Smooth muscle cell (in vitro differentiated cells): ENCODE results near the gene TST. TPM values are rescaled to one million over a fixed set of nuclear protein-coding genes. Genes with fewer than 3 reads are reported as not detected.

Experiments used
- DNase-seq: peaks from one replicate; lab custom pipeline; 2025; ENCODE audit not compliant: unreplicated experiment; lab: John Stamatoyannopoulos, UW
- H2AFZ ChIP-seq: fragments of 200-600 bp; sonication (generic); 2 replicates; pipeline ENCODE4 v1.6.0; 2016; ENCODE audit warnings: antibody characterized with exemption, low read depth, mild to moderate bottlenecking
- H3F3A ChIP-seq: fragments of 200-600 bp; sonication (generic); 2 replicates; pipeline ENCODE4 v1.6.0; 2017; ENCODE audit warnings: antibody characterized with exemption, low read depth
- H3K27ac ChIP-seq: fragments of 200-600 bp; sonication (generic); 2 replicates; pipeline ENCODE4 v1.5.1; 2016; ENCODE audit warnings: low read depth, mild to moderate bottlenecking
- H3K27me3 ChIP-seq: fragments of 200-600 bp; sonication (generic); 2 replicates; pipeline ENCODE4 v1.6.1; 2016; ENCODE audit warnings: low read depth, mild to moderate bottlenecking
- H3K36me3 ChIP-seq: fragments of 200-600 bp; sonication (generic); 2 replicates; pipeline ENCODE4 v1.5.1; 2016; ENCODE audit warnings: low read depth
- H3K4me1 ChIP-seq: fragments of 200-600 bp; sonication (generic); 2 replicates; pipeline ENCODE4 v1.5.1; 2016; ENCODE audit warnings: low read depth
- H3K4me2 ChIP-seq: fragments of 200-600 bp; sonication (generic); 2 replicates; pipeline ENCODE4 v1.6.0; 2016; ENCODE audit warnings: mild to moderate bottlenecking
- H3K4me3 ChIP-seq: fragments of 200-600 bp; sonication (generic); 2 replicates; pipeline ENCODE4 v1.5.1; 2016; ENCODE audit warnings: mild to moderate bottlenecking
- H3K79me2 ChIP-seq: fragments of 200-600 bp; sonication (generic); 2 replicates; pipeline ENCODE4 v1.6.0; 2016; ENCODE audit warnings: low read depth, mild to moderate bottlenecking
- H3K9ac ChIP-seq: fragments of 200-600 bp; sonication (generic); 2 replicates; pipeline ENCODE4 v1.6.0; 2016; ENCODE audit warnings: low read depth
- H3K9me3 ChIP-seq: fragments of 200-600 bp; sonication (generic); replicated peaks from 2 replicates; pipeline ENCODE4 v1.5.1; 2016; ENCODE audit warnings: low read depth
- H4K20me1 ChIP-seq: fragments of 200-600 bp; sonication (generic); 2 replicates; pipeline ENCODE4 v1.6.0; 2016; ENCODE audit warnings: low read depth
- CTCF ChIP-seq: fragments of 200-600 bp; sonication (generic); IDR thresholded peaks from 2 replicates; pipeline ENCODE4 v1.5.1; 2017; ENCODE audit warnings: borderline replicate concordance, mild to moderate bottlenecking, antibody characterized with exemption; ENCODE audit not compliant: insufficient read depth, poor library complexity, severe bottlenecking
- WGBS: methylation state at CpG from one replicate; pipeline ENCODE4 v1.1.7; 2016; ENCODE audit warnings: low lambda C conversion rate; 5-methylcytosine and 5-hydroxymethylcytosine counted together
- polyA plus RNA-seq: library from polyadenylated mRNA; unstranded; fragments of >200 nt; fragmentation: Nextera tagmentation; extraction: Ambion mirVana; gene quantifications from 2 replicates; pipeline ENCODE4 v1.2.1, GENCODE V29; 2016
- total RNA-seq: library from RNA; depleted of rRNA; stranded (reverse); fragments of >200 nt; gene quantifications from 2 replicates; pipeline ENCODE4 v1.2.3, GENCODE V29; 2014

TST gene
- total and polyA plus RNA-seq, 2 experiments from 2014 or later: 10.4 to 15.0 TPM

GRCh38 chr22:37043828-37044538, 24.7 kb upstream of the TST start:
- Histone ChIP-seq H3K27me3 (no peaks in the 10 kb centered on the region), H3K4me1 (no peaks in the 10 kb centered on the region), H3K4me2 (no peak overlapping the region), H3K27ac (no peak overlapping the region), H3K36me3 (no peaks in the 10 kb centered on the region), H3F3A (no peaks in the 10 kb centered on the region), H3K79me2 (no peaks in the 10 kb centered on the region), H3K9ac (no peak overlapping the region), H3K9me3 (no peaks in the 10 kb centered on the region), H2AFZ (no peak overlapping the region), H3K4me3 (no peak overlapping the region), H4K20me1 (no peaks in the 10 kb centered on the region)
- WGBS: 62% methylated on average over 17 of the region's 17 CpGs
- DNase-seq: no peak
- peak; percentile 50 for TF ChIP-seq CTCF

- no peaks in the 10 kb centered on the region for H4K20me1 ChIP-seq
- H3K4me3 ChIP-seq: no peak overlapping the region
- H3K4me2 ChIP-seq: no peak overlapping the region
- TF ChIP-seq CTCF: no peak
- no peak overlapping the region for H3K27ac ChIP-seq
- H3K9me3 ChIP-seq: no peaks in the 10 kb centered on the region
- 87% methylated on average over 7 of the region's 7 CpGs for WGBS
- H2AFZ ChIP-seq: no peak overlapping the region
- H3K36me3 ChIP-seq: no peaks in the 10 kb centered on the region
- DNase-seq: no peak
- no peaks in the 10 kb centered on the region for H3K4me1 ChIP-seq
- H3K27me3 ChIP-seq: no peaks in the 10 kb centered on the region
- H3F3A ChIP-seq: no peaks in the 10 kb centered on the region
- no peaks in the 10 kb centered on the region for H3K79me2 ChIP-seq
- no peak overlapping the region for H3K9ac ChIP-seq
Measured at GRCh38 chr22:37043209-37043827, 24.1 kb upstream of the TST start.

DNA sequence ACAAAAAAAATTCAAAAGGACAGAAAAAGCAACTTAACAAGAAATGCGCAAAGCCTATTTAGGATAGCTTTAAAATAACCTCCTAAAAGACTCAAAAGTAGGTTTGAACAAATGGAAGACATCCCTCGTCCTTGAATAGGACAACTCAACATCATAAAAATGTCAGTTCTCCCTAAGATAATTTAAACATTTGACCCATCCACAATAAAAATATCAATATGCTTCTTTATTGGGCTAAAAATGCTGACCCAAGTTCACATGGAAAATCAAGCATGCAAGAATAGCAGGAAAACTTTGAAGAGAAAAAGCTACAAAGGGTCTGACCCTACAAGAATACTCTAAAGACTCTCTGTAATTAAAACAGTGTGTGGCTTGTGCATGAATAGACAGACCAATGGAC, 20.2 kb upstream of the TST start:
- H3K4me1 ChIP-seq: no peaks in the 10 kb centered on the region
- no peak overlapping the region for H3K4me2 ChIP-seq
- 78% methylated on average over 2 of the region's 2 CpGs for WGBS
- H3K36me3 ChIP-seq: no peaks in the 10 kb centered on the region
- no peak for DNase-seq
- H3K9me3 ChIP-seq: no peaks in the 10 kb centered on the region
- TF ChIP-seq CTCF: no peak
- no peak overlapping the region for H3K27ac ChIP-seq
- H4K20me1 ChIP-seq: no peaks in the 10 kb centered on the region
- no peaks in the 10 kb centered on the region for H3K27me3 ChIP-seq
- no peak overlapping the region for H3K4me3 ChIP-seq
- H2AFZ ChIP-seq: no peak overlapping the region
- H3K79me2 ChIP-seq: no peaks in the 10 kb centered on the region
- no peak overlapping the region for H3K9ac ChIP-seq
- no peaks in the 10 kb centered on the region for H3F3A ChIP-seq
